BE2C (cell line): Measurements from ENCODE around the gene FBXO15.

Experiments used
- DNase-seq: peaks from one replicate; pipeline ENCODE4 v3.0.0-alpha.2; 2020
- H3K27me3 ChIP-seq: fragments of 250-450 bp; sonication (Bioruptor Pico); 2 replicates; pipeline ENCODE4 v1.5.1; 2020; ENCODE audit warnings: mild to moderate bottlenecking
- H3K36me3 ChIP-seq: fragments of 250-450 bp; sonication (Bioruptor Pico); 2 replicates; pipeline ENCODE4 v1.5.1; 2020; ENCODE audit warnings: mild to moderate bottlenecking
- H3K4me1 ChIP-seq: fragments of 250-450 bp; sonication (Bioruptor Pico); 2 replicates; pipeline ENCODE4 v1.5.1; 2020
- H3K4me3 ChIP-seq: 2 replicates; pipeline ENCODE4 v1.5.1; 2011; ENCODE audit warnings: low read depth, low read length
- H3K9me3 ChIP-seq: fragments of 250-450 bp; sonication (Bioruptor Pico); 2 replicates; pipeline ENCODE4 v1.5.1; 2020
- TF ChIP-seq, protein P1 (sequence below): IDR thresholded peaks from 2 replicates; pipeline ENCODE4 v1.5.1; 2012; ENCODE audit warnings: mild to moderate bottlenecking, low read depth, low read length

Gene FBXO15

GRCh38 chr18:74178884-74179283, 31.2 kb upstream of the FBXO15 start:
- no peaks in the 10 kb centered on the region for H3K9me3 ChIP-seq

DNA sequence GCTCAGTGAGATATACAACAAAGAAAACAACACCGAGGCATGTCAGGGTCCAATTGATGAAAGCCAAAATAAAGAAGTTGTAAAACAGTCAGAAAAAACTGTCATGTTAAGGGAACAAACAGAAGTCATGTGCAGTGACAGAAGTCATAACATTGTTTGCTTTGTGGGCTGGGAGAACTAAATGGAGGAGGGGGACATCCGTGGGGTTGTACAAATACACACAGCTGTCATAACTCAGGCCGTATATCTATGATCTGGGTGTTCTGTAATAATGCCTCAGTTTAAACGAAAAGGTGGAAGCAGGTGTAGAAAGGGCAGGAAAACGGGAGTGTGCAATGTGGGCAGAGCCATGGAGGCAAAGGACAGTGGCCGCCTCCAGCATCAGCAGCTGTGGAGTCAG, 28.0 kb upstream of the FBXO15 start:
- DNase-seq: no peak
- Histone ChIP-seq H3K36me3 (no peaks in the 10 kb centered on the region), H3K9me3 (no peaks in the 10 kb centered on the region), H3K4me1 (no peaks in the 10 kb centered on the region), H3K4me3 (no peak overlapping the region), H3K27me3 (peaks cover 49% of the 10 kb centered on the region)
- TF ChIP-seq, protein P1, sequence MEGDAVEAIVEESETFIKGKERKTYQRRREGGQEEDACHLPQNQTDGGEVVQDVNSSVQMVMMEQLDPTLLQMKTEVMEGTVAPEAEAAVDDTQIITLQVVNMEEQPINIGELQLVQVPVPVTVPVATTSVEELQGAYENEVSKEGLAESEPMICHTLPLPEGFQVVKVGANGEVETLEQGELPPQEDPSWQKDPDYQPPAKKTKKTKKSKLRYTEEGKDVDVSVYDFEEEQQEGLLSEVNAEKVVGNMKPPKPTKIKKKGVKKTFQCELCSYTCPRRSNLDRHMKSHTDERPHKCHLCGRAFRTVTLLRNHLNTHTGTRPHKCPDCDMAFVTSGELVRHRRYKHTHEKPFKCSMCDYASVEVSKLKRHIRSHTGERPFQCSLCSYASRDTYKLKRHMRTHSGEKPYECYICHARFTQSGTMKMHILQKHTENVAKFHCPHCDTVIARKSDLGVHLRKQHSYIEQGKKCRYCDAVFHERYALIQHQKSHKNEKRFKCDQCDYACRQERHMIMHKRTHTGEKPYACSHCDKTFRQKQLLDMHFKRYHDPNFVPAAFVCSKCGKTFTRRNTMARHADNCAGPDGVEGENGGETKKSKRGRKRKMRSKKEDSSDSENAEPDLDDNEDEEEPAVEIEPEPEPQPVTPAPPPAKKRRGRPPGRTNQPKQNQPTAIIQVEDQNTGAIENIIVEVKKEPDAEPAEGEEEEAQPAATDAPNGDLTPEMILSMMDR: no peak

More at GRCh38 chr18:74178884-74179283, 31.2 kb upstream of the FBXO15 start:
- no peak for DNase-seq
- no peaks in the 10 kb centered on the region for H3K36me3 ChIP-seq
- no peak overlapping the region for H3K4me3 ChIP-seq
- H3K4me1 ChIP-seq: no peaks in the 10 kb centered on the region
- TF ChIP-seq, protein P1: no peak
- peaks cover 35% of the 10 kb centered on the region for H3K27me3 ChIP-seq

GRCh38 chr18:74173434-74173750, 25.8 kb upstream of the FBXO15 start:
- TF ChIP-seq, protein P1: no peak

DNA sequence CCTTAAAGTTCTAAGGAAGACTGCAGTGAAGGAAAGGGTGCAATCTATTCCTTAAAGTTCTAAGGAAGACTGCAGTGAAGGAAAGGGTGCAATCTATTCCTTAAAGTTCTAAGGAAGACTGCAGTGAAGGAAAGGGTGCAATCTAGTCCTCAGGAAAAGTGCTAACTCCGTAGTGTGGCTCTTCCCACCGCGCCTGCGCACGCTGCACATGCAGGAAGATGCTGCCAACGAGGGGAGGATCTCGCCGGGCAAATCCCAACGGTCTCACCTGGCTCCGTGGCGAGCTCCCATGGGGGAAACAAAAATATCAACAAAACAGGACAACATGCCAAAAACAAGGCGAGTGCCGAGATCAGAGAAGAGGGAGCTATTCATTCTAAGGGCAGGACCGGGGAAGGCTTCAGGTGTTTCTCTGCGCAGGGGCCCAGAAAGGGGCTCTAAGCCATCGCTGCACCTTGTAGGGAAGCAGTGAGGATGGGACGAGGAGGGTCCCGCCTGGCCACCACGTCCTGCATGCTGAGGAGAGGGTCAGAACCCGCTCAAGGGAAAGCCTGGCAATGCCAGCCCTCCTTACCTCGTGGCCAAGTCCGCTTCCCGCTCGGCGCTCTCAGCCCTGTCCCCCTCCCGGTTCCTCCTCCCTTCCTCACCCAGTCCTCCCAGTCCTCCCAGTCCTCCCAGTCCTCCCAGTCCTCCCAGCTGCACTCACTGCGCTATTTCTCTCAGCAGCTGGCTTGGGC, 25.2 kb upstream of the FBXO15 start:
- peaks cover 59% of the 10 kb centered on the region for H3K27me3 ChIP-seq
- H3K4me3 ChIP-seq: no peak overlapping the region
- no peaks in the 10 kb centered on the region for H3K9me3 ChIP-seq
- H3K4me1 ChIP-seq: no peaks in the 10 kb centered on the region
- TF ChIP-seq, protein P1: no peak
- H3K36me3 ChIP-seq: no peaks in the 10 kb centered on the region
- DNase-seq: no peak

More at GRCh38 chr18:74173434-74173750, 25.8 kb upstream of the FBXO15 start:
- no peak for DNase-seq
- Histone ChIP-seq H3K4me3 (no peak overlapping the region), H3K27me3 (peaks cover 63% of the 10 kb centered on the region), H3K4me1 (no peaks in the 10 kb centered on the region), H3K9me3 (no peaks in the 10 kb centered on the region), H3K36me3 (no peaks in the 10 kb centered on the region)

- TF ChIP-seq, protein P1: no peak
- H3K4me1 ChIP-seq: no peaks in the 10 kb centered on the region
- DNase-seq: no peak
- no peaks in the 10 kb centered on the region for H3K36me3 ChIP-seq
- peaks cover 51% of the 10 kb centered on the region for H3K27me3 ChIP-seq
- H3K9me3 ChIP-seq: no peaks in the 10 kb centered on the region
- H3K4me3 ChIP-seq: no peak overlapping the region
Measured at GRCh38 chr18:74171910-74172606, 24.4 kb upstream of the FBXO15 start.

DNA sequence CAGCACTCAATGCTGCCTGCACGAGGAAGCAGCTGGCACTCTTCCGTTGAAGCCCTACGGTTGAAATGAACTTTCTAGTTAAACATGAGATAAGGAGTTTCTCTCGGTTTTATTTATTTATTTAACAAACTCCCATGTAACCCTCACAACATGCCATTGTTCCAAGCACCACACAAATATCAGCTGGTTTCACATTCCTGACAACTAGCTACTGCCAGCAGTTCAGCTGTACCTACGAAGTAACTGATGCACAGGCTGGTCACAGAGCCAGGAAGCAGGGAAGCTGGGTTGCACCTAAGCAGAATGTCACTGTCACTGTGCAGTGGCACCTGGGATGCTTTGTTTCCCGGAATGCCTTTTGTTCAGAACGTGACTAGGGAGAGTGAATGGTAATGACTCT, 18.8 kb upstream of the FBXO15 start:
- no peaks in the 10 kb centered on the region for H3K36me3 ChIP-seq
- TF ChIP-seq, protein P1: no peak
- no peak overlapping the region for H3K4me3 ChIP-seq
- peaks cover 14% of the 10 kb centered on the region for H3K27me3 ChIP-seq
- H3K9me3 ChIP-seq: no peaks in the 10 kb centered on the region
- no peak for DNase-seq
- H3K4me1 ChIP-seq: no peaks in the 10 kb centered on the region
